HUES6 (cell line): ENCODE data around the gene PLK2.

ENCODE experiments used
- H3K27ac ChIP-seq: 2 replicates; pipeline ENCODE4 v1.7.0; 2013; ENCODE audit warnings: low read depth, mild to moderate bottlenecking, low read length, inconsistent platforms
- H3K27me3 ChIP-seq: 2 replicates; pipeline ENCODE4 v1.6.1; 2013; ENCODE audit warnings: low read length; ENCODE audit not compliant: control insufficient read depth, insufficient read depth
- H3K36me3 ChIP-seq: 2 replicates; pipeline ENCODE4 v1.6.1; 2013; ENCODE audit warnings: low read length; ENCODE audit not compliant: control insufficient read depth, insufficient read depth
- H3K4me1 ChIP-seq: 2 replicates; pipeline ENCODE4 v1.6.1; 2013; ENCODE audit warnings: low read length; ENCODE audit not compliant: control insufficient read depth, insufficient read depth
- H3K4me3 ChIP-seq: 2 replicates; pipeline ENCODE4 v1.5.1; 2013; ENCODE audit warnings: low read depth, low read length
- H3K9ac ChIP-seq: one replicate; pipeline ENCODE4 v1.6.1; 2013; ENCODE audit warnings: mild to moderate bottlenecking, low read length
- H3K9me3 ChIP-seq: 2 replicates; pipeline ENCODE4 v1.6.1; 2013; ENCODE audit warnings: low read depth, low read length; ENCODE audit not compliant: control insufficient read depth, insufficient read depth

The PLK2 gene

DNA sequence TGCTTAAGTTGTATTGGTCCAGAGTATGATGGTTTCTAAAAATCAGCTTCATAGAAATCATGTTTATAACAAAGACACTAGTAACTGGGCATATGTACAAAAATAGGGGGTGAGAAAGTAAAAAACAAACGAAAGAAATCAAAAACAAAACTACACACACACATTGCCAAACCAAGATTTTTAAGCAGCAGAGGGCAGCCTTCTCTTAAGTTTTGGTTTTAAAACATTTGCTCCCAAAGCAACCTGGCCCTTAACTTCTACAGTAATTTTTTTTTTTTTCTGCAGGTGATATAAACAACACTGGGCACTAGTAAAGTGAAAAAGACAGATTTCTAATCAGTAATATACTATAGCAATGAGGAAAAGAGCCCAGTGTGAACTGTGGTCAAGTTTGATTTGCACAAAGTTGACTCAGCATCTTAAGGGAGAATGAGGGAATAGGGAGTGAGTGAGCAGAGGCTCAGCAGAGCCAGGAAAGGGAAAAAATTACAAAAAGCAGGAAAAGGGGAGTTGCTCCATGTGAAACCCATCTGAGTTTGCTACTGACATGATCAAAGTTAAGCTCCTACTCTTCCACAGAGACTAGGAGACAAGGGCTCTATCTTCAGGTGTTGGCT is 18.0 kb upstream of the PLK2 start:
- no peaks in the 10 kb centered on the region for H3K4me1 ChIP-seq
- no peak overlapping the region for H3K27ac ChIP-seq
- peaks cover 24% of the 10 kb centered on the region for H3K9me3 ChIP-seq
- H3K4me3 ChIP-seq, result no peak overlapping the region
- no peak overlapping the region for H3K9ac ChIP-seq
- no peaks in the 10 kb centered on the region for H3K27me3 ChIP-seq
- H3K36me3 ChIP-seq, result no peaks in the 10 kb centered on the region

- Histone ChIP-seq H3K36me3 (no peaks in the 10 kb centered on the region), H3K4me3 (no peak overlapping the region), H3K9me3 (peaks cover 24% of the 10 kb centered on the region), H3K9ac (no peak overlapping the region), H3K4me1 (no peaks in the 10 kb centered on the region), H3K27me3 (no peaks in the 10 kb centered on the region), H3K27ac (no peak overlapping the region)
Observed at GRCh38 chr5:58475404-58475803, 15.5 kb upstream of the PLK2 start.

DNA sequence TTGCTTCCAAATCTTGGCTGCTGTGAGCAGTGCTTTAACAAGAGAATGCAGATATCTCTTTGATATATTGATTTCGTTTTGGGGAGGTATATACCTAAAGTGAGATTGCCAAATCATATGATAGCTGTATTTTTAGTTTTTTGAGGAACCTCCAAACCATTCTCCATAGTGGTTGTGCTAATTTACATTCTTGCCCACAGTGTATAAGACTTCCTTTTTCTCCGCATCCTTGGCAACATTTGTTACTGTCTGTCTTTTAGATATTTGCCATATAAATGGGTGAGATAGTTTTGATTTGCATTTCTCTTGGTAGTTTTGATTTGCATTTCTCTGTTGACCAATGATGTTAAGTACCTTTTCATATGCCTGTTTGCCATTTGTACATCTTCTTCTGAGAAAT is 10.0 kb upstream of the PLK2 start:
- no peak overlapping the region for H3K27ac ChIP-seq
- H3K36me3 ChIP-seq, result no peaks in the 10 kb centered on the region
- no peaks in the 10 kb centered on the region for H3K27me3 ChIP-seq
- H3K9me3 ChIP-seq, result peaks cover 20% of the 10 kb centered on the region
- H3K4me3 ChIP-seq, result no peak overlapping the region
- no peaks in the 10 kb centered on the region for H3K4me1 ChIP-seq
- H3K9ac ChIP-seq, result no peak overlapping the region

DNA sequence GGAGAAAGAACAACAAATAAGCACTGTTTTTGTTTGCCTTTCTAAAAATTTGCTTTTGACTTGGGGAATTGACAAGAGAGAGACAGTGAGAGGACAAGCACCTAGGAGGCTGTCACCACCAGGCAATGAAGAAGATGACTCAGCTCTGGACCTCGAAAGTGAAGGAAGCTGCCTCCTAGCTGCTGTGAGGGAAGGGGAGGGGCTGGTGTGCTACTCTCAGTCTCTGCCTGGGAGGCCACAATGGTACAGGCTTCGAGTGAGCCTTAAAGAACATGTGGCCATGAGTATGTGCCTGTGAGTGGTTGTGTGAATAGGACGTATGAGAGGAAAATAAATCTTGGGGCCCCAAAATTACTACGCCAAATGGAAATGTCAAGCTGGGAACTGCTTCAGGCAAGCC is 7.1 kb upstream of the PLK2 start:
- Histone ChIP-seq H3K4me3 (no peak overlapping the region), H3K4me1 (peaks cover 6% of the 10 kb centered on the region), H3K9me3 (peaks cover 11% of the 10 kb centered on the region; the same call in 1 of the 2 replicates)

GRCh38 chr5:58462623-58463230 is 2.8 kb upstream of the PLK2 start:
- Histone ChIP-seq H3K27me3 (peaks cover 11% of the 10 kb centered on the region), H3K9me3 (peaks cover 11% of the 10 kb centered on the region; the same call in 1 of the 2 replicates), H3K27ac (peak overlapping the region; percentile 43; the same call in 1 of the 2 replicates), H3K9ac (no peak overlapping the region), H3K36me3 (peaks cover 8% of the 10 kb centered on the region; the same call in 1 of the 2 replicates), H3K4me3 (no peak overlapping the region), H3K4me1 (peaks cover 19% of the 10 kb centered on the region)

More for the DNA sequence above, 7.1 kb upstream of the PLK2 start:
- Histone ChIP-seq H3K36me3 (no peaks in the 10 kb centered on the region), H3K27me3 (no peaks in the 10 kb centered on the region), H3K27ac (no peak overlapping the region), H3K9ac (no peak overlapping the region)

DNA sequence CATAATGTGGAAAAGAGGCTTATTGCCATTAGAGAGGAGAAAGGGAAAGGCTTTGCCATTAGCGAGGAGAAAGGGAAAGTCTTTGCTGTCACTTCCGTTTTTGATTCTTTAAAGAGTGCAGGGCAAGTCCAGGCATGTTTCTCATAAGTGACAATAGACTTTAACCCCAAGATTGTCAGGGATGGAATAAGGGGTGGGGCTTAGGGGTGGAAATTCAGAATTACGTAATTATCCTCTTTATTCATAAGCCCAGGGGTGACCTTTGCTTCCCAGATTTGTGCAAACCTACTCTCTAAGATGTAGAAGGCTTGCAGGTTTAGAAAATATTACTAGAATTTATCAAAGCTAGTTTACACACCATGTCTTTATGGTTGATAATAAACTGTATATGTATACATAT is 2.3 kb upstream of the PLK2 start:
- Histone ChIP-seq H3K27ac (peak overlapping the region; percentile 43; the same call in 1 of the 2 replicates), H3K27me3 (peaks cover 11% of the 10 kb centered on the region), H3K9me3 (peaks cover 9% of the 10 kb centered on the region; the same call in 1 of the 2 replicates), H3K9ac (peak overlapping the region; percentile 13), H3K4me1 (peaks cover 19% of the 10 kb centered on the region), H3K4me3 (no peak overlapping the region), H3K36me3 (peaks cover 14% of the 10 kb centered on the region)

DNA sequence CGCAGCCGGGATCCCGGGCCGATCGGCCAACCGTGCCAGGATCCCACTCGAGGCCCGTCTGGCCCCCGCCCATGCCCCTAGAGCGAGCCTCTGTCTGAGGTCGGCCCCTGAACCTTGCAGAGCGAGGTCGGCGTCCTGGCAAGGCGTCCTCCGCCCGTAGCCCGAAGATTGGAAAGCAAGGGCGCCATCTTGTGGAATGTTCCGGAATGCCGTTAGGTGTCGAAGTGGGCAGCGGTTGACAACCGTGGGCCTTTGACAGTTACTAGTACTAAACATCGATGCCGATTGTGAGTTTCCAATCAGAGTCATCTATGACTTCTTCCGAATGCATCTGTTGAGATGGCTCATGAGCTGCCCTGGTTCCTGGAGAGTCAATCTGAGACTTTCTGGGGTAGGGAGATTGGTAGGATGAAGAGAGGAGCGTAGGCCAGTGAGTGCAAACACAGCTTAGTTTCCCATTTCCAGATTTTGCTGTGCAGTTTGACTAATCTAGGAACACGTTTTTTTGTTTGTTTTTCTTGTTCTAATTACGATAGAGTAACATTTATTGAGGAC is 923 bp upstream of the PLK2 start:
- H3K4me3 ChIP-seq, result peak overlapping the region; percentile 86
- H3K36me3 ChIP-seq, result peaks cover 27% of the 10 kb centered on the region
- peak overlapping the region; percentile 27; the same call in 1 of the 2 replicates for H3K27ac ChIP-seq
- peaks cover 11% of the 10 kb centered on the region for H3K27me3 ChIP-seq
- peak overlapping the region; percentile 88 for H3K9ac ChIP-seq
- H3K4me1 ChIP-seq, result peaks cover 19% of the 10 kb centered on the region
- H3K9me3 ChIP-seq, result no peaks in the 10 kb centered on the region

- no peak overlapping the region for H3K27ac ChIP-seq
- H3K27me3 ChIP-seq, result peaks cover 11% of the 10 kb centered on the region
- peaks cover 19% of the 10 kb centered on the region for H3K4me1 ChIP-seq
- peaks cover 41% of the 10 kb centered on the region for H3K36me3 ChIP-seq
- H3K4me3 ChIP-seq, result peak overlapping the region; percentile 86
- no peaks in the 10 kb centered on the region for H3K9me3 ChIP-seq
- H3K9ac ChIP-seq, result peak overlapping the region; percentile 88
Observed at GRCh38 chr5:58459146-58460001, 512 bp downstream of the PLK2 start.

DNA sequence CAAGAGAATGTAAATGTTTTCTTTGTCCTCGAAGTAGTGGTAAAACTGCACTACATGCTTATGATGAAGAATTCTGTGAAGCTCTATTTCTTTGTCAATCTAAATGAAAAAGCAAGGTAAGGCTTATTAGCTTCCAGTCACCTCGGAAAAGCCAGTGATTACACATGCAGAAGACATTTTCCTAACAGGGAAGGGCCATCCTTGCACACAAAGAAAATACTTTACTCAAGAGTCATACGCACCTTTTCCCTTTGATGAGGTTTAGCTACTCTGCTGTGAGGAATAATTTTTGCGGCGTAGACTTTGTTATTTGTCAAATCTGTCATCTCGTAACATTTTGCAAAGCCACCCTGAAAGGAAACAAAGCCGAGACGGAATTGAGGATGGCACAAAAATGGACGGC is 1.1 kb downstream of the PLK2 start:
- Histone ChIP-seq H3K9ac (peak overlapping the region; percentile 88), H3K4me3 (peak overlapping the region; percentile 86), H3K27ac (no peak overlapping the region), H3K27me3 (peaks cover 11% of the 10 kb centered on the region), H3K9me3 (no peaks in the 10 kb centered on the region), H3K36me3 (peaks cover 48% of the 10 kb centered on the region), H3K4me1 (peaks cover 19% of the 10 kb centered on the region)

GRCh38 chr5:58458141-58458742 is 1.6 kb downstream of the PLK2 start:
- Histone ChIP-seq H3K9me3 (no peaks in the 10 kb centered on the region), H3K9ac (peak overlapping the region; percentile 88), H3K4me1 (peaks cover 19% of the 10 kb centered on the region), H3K27me3 (peaks cover 11% of the 10 kb centered on the region), H3K4me3 (peak overlapping the region; percentile 86), H3K27ac (no peak overlapping the region), H3K36me3 (peaks cover 53% of the 10 kb centered on the region)
